Measurements from ENCODE around the gene HVCN1.

Gene HVCN1

DNA sequence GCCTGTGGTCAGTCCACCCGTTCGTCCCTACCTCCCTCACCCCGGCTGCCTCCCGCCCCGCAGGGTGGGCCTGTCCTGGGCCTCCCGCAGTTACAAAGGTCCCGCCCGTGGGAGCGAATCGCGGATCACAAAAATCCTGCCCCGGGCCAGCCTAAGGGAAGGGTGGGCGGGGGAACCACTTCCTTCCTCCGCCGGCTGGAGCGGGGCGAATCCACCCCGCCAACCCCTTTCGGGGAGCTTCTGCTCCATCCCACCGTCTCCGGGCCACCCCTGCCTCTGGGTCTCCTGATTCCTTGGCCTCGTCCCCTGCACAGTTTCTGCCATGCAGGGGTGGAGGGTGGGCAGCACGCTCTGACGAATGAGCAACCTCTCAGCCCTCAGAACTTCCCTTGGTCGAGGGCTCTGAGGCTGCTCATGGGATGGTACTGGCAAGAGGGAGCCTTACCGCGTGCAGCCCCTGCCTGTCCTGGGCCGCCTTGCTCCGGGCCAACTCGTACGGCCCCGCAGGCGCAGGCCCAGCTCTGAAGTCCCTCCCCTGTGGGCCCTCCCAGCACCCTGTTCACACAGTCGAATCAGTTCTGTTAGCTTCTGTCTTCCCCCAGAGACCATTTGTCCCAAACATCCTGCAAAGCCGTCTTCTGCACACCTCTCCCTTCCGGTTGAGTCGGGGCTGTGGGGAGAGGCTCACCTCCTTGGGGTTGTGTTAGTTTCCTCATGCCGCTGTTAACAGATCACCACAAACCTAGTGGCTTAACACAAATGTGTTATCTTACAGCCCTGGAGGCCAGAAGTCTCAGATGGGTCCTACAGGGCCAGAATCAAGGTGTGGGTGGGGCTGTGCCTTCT lies 589 bp upstream of the HVCN1 start:
- H3K4me1 Mint-ChIP-seq (ENCODE audit: low read depth) = peaks cover 75% of the 10 kb centered on the region
- H3K27ac Mint-ChIP-seq = peak overlapping the region; percentile 96
- peak overlapping the region; percentile 89 for H3K4me3 Mint-ChIP-seq
- no peaks in the 10 kb centered on the region for H3K9me3 Mint-ChIP-seq
- H3K36me3 Mint-ChIP-seq (ENCODE audit: low read depth) = peaks cover 18% of the 10 kb centered on the region
- no peaks in the 10 kb centered on the region for H3K27me3 Mint-ChIP-seq

DNA sequence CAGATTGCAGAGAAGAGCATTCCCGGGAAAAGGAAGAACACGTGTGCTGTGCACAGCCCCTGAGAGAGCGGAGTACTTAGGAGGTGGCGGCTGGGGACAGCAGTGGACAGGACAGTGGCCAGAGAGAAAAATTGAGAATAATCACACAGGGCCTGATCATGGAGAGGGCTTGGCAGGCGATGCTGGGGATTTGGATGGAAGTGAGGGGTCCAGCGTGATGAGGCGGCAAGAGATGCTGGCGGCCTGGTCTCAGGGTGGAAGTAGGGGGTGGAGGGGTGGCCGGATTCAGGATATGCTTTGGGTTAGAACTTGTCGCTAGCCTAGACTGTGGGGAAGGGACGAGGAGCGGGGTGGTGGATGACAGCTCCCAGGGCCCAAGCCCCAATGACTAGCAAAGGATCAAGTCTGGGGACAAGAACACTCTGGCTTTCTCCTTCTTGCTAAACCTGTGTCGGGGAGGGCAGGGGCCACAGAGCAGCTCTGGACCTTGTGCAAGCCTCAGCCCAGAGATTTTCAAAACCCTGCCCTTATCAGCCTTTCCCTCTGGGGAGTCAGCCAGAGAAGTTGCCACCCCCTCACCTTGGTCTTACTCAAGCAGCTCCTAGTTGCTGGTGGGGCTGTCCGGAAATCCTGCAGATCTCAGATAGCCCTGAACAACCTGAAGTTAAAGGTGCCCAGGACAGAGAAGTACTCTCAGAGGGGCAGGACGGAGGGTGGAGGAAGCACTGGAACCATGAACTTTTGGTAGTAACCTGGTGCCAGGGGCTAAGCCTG lies 1.3 kb downstream of the HVCN1 start:
- H3K4me1 Mint-ChIP-seq (ENCODE audit: low read depth) = peaks cover 72% of the 10 kb centered on the region
- peaks cover 32% of the 10 kb centered on the region for H3K36me3 Mint-ChIP-seq (ENCODE audit: low read depth)
- H3K27ac Mint-ChIP-seq = no peak overlapping the region
- H3K9me3 Mint-ChIP-seq = no peaks in the 10 kb centered on the region
- H3K4me3 Mint-ChIP-seq = peak overlapping the region; percentile 83
- no peaks in the 10 kb centered on the region for H3K27me3 Mint-ChIP-seq

DNA sequence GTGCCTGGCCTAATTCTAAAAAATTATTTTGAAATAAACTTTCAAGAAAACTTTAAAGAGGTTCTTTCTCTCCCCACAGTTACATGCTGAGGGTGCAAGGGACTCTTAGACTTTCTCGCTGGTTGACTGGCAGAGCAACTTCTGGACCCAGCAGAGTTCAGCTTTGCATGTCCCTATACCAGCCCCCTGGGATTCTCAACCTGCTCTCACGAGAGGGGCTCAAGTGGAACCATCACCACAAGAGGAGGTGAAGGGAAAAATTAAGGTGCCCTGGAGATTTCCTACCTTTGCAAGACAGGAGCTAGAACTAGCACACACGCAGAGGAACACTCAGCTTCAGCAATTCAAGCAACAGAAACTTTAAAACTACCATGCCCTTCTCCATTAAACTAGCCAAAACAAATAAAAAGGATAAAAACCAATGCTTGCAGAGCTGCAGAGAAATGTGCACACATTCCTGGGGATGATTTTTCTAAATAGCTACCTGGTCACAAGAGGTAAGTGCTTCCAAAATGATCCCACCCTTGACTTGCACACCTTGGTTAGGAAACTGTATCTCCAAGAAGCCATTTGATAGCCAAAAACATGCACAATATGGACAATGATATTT lies 2.5 kb downstream of the HVCN1 start:
- Mint-ChIP-seq H3K4me1 (ENCODE audit: low read depth) (peaks cover 65% of the 10 kb centered on the region), H3K4me3 (peak overlapping the region; percentile 83), H3K27ac (no peak overlapping the region), H3K9me3 (no peaks in the 10 kb centered on the region), H3K36me3 (ENCODE audit: low read depth) (peaks cover 35% of the 10 kb centered on the region), H3K27me3 (no peaks in the 10 kb centered on the region)

DNA sequence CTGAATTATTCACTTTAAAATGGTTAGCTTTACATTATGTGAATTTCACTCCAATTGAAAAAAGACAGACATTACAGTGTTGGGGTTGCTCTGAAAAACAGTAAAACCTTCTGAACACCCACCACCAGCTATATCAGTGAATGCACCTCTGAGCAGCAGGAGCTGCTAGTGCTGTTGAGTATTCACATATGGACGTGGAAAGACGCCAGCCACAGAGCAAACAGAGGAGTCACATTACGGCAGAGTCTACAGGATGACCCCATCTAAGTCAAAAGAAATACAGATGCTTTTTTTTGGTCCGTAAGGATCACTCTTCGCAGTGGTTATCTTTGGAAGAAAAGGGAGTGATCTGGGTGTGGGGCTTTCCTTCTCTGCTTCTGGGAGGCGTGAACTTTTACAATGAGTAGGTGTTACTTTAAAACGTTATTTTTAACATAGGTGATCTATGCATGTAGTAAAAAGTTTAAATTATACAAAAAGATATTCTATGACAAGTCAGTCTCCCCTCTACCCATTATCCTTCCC lies 4.5 kb downstream of the HVCN1 start:
- H3K9me3 Mint-ChIP-seq = no peaks in the 10 kb centered on the region
- H3K4me1 Mint-ChIP-seq (ENCODE audit: low read depth) = peaks cover 59% of the 10 kb centered on the region
- H3K27ac Mint-ChIP-seq = no peak overlapping the region
- peak overlapping the region; percentile 30 for H3K4me3 Mint-ChIP-seq
- H3K36me3 Mint-ChIP-seq (ENCODE audit: low read depth) = peaks cover 35% of the 10 kb centered on the region
- H3K27me3 Mint-ChIP-seq = no peaks in the 10 kb centered on the region

DNA sequence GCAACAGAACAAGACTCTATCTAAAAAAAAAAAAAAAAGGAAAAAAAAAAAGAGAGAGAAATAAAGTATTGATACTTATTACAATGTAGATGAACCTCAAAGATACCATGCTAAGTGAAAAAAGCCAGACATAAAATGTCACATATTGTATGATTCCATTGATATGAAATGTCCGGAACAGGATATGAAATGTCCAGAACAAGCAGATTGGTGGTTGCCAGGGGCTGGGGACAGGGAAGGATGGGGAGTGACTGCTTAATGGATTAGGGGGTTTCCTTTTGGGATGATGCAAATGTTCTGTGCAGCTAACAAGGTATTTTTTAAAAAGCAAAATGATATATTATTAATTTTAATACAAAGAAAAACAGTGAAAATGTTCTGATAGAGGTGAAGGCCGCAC lies 5.0 kb downstream of the HVCN1 start:
- Mint-ChIP-seq H3K4me1 (ENCODE audit: low read depth) (peaks cover 60% of the 10 kb centered on the region), H3K27ac (peak overlapping the region; percentile 49), H3K4me3 (peak overlapping the region; percentile 44), H3K36me3 (ENCODE audit: low read depth) (peaks cover 35% of the 10 kb centered on the region), H3K9me3 (no peaks in the 10 kb centered on the region), H3K27me3 (no peaks in the 10 kb centered on the region)

DNA sequence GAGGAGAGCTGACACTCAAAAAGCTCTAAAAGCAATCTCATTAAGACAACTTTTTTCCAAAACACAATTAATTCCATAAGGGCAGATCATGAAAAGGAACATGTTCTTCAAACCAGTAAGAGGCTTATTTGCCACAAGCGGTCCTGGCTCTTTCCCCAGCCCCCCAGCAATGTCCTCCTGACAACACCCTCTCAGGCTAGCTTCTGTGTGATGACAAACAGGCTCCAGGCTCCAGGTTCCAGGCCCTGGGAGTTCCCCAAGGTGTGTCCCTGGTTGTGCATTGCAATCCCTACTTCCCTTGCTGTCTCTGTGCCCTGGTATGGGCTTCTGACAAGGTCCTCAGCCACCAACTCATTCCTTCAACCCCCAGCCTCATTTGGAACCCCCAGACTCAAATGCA lies 8.9 kb downstream of the HVCN1 start:
- H3K36me3 Mint-ChIP-seq (ENCODE audit: low read depth) = peaks cover 28% of the 10 kb centered on the region
- H3K9me3 Mint-ChIP-seq = no peaks in the 10 kb centered on the region
- H3K4me1 Mint-ChIP-seq (ENCODE audit: low read depth) = peaks cover 60% of the 10 kb centered on the region
- H3K4me3 Mint-ChIP-seq = no peak overlapping the region
- no peaks in the 10 kb centered on the region for H3K27me3 Mint-ChIP-seq
- H3K27ac Mint-ChIP-seq = no peak overlapping the region

DNA sequence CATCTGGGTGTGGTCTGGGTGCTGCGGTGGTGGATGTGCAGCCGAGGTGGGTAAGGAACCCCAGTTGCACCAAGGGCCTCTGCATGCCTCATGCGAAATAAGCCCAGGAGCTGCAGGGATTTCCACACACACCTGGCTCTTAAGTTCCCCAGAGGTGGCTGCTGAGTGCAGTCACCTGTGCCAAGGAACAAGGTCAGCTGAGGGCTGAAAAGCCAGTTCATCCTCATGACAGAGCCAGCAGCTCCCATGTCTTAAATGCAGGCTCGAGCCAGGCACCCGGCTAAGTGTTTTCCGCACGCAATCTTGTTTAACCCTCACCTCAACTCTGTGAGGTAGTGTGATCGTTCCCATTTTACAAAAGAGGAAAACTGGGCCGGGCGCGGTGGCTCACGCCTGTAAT lies 9.7 kb downstream of the HVCN1 start:
- Mint-ChIP-seq H3K36me3 (ENCODE audit: low read depth) (peaks cover 26% of the 10 kb centered on the region), H3K9me3 (peaks cover 4% of the 10 kb centered on the region), H3K4me3 (no peak overlapping the region), H3K27me3 (no peaks in the 10 kb centered on the region), H3K27ac (no peak overlapping the region), H3K4me1 (ENCODE audit: low read depth) (peaks cover 58% of the 10 kb centered on the region)

DNA sequence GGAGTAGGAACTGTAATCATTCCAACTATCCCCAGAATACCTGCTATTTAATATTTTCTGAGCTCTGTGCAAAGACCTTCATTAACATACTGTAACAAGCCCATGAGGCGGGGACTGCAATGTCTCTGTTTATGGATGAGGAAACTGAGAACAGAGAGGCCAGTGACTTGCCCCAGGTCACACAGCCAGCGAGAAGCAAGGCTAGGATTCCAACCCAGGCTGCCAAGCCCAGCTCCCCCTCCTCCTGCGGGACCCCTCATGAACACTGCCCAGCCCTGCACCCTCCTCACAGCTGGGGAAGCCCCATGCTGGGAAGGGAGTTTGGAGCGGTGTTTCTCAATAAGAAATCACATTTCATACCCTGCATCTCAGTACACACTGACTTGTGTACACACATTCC lies 10.9 kb downstream of the HVCN1 start:
- peak overlapping the region; percentile 42 for H3K4me3 Mint-ChIP-seq
- no peaks in the 10 kb centered on the region for H3K27me3 Mint-ChIP-seq
- peaks cover 64% of the 10 kb centered on the region for H3K4me1 Mint-ChIP-seq (ENCODE audit: low read depth)
- peaks cover 4% of the 10 kb centered on the region for H3K9me3 Mint-ChIP-seq
- peak overlapping the region; percentile 78 for H3K27ac Mint-ChIP-seq
- H3K36me3 Mint-ChIP-seq (ENCODE audit: low read depth) = peaks cover 24% of the 10 kb centered on the region

DNA sequence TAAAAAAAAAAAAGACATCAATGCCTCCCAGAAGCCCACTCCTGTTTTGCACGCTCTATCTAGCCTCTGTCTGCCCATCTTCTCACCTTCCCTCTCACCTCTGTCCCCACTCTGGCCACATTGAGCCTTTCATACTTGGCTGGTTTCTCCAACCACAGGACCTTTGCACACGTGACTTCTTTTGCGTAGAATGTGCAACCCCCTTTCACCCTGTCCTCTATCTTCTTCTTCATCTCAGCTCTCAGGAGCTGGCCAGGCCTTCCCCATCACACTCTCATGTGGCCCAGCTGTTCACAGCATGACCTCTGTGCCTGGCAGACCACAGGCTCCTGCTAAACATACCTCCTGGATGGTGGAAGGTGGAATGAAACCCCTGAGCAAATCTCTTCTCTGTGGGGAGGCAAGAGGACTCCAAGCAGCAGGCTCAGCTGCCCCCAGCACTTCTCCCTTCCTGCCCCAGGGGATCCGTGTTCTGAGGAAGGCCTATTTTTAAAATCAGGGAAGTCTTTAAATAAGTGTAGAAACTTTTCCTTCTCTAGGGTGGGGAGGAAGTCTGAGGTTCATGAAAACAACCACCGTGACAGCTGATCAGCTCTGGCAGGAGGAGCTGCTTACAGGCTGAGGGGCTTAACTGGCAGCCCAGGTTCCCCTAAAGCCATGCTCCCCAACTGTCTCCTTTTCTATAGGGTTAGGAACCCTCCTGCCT lies 11.6 kb downstream of the HVCN1 start:
- Mint-ChIP-seq H3K9me3 (peaks cover 4% of the 10 kb centered on the region), H3K36me3 (ENCODE audit: low read depth) (peaks cover 27% of the 10 kb centered on the region), H3K27ac (peak overlapping the region; percentile 78), H3K4me3 (peak overlapping the region; percentile 42), H3K27me3 (no peaks in the 10 kb centered on the region), H3K4me1 (ENCODE audit: low read depth) (peaks cover 71% of the 10 kb centered on the region)

DNA sequence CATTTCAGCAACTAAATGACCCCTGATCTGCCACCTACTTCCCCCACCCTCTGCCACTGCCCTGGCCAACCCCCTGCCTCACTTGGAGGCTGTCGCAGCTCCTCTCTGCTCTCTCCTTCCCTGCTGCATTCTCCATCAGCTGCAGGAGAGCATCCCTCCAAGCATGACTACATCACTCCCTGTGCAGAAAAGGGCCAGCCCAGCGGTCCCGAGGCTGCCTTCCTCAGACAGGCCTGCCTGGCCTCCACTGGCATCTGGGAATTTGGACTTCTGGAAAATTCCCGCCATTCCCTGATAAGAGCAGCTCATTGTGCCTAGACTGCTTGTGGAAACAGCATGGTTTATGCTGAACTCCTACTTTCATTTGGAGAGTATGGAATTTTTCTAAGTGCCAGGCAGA lies 12.7 kb downstream of the HVCN1 start:
- Mint-ChIP-seq H3K4me1 (ENCODE audit: low read depth) (peaks cover 74% of the 10 kb centered on the region), H3K36me3 (ENCODE audit: low read depth) (peaks cover 30% of the 10 kb centered on the region), H3K9me3 (peaks cover 4% of the 10 kb centered on the region), H3K27ac (no peak overlapping the region), H3K4me3 (no peak overlapping the region), H3K27me3 (no peaks in the 10 kb centered on the region)

DNA sequence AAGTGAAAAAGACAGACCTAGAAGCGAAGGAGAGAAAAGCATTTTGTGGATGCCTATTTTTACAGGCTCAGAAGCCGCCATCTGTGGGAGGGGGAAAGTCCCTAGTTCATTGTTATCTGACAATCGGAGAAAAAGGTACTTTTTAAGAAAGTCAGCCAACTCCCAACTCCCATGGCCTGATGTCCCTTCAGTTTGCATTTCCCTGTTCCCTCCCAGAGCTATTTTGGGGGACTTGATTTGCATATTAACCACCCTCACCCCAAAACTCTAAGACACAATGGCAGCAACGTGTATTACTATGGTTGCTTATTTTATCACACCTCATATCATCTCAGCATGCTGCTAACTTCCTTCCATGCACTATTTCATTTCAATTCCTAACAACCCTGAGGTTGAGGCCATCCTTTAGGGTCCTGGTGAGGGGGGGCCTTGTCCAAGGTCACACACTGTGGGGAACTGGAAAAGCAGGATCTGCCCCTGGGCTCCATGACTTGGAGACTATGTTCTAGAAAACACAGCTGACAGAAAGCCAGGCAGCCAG lies 18.7 kb downstream of the HVCN1 start:
- peaks cover 77% of the 10 kb centered on the region for H3K4me1 Mint-ChIP-seq (ENCODE audit: low read depth)
- peaks cover 4% of the 10 kb centered on the region for H3K9me3 Mint-ChIP-seq
- H3K36me3 Mint-ChIP-seq (ENCODE audit: low read depth) = peaks cover 57% of the 10 kb centered on the region
- peak overlapping the region; percentile 95 for H3K27ac Mint-ChIP-seq
- H3K27me3 Mint-ChIP-seq = no peaks in the 10 kb centered on the region
- H3K4me3 Mint-ChIP-seq = peak overlapping the region; percentile 72

DNA sequence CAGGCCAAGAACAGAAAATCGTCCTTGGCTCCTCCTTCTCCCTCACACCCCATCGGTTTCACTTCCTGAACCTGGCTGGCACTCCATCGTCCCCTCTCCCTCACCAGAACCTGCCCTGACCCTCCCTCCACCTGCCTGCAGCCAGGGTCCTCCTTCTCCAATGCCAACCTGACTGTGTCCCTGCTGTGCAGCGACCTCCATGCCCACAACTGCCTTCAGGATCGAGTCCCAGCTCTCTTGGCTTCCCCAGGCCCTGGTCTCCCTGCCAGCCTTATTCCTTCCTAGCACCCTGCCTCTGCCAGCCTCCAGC lies 19.8 kb downstream of the HVCN1 start:
- Mint-ChIP-seq H3K4me1 (ENCODE audit: low read depth) (peaks cover 79% of the 10 kb centered on the region), H3K4me3 (peak overlapping the region; percentile 72), H3K9me3 (peaks cover 9% of the 10 kb centered on the region)

DNA sequence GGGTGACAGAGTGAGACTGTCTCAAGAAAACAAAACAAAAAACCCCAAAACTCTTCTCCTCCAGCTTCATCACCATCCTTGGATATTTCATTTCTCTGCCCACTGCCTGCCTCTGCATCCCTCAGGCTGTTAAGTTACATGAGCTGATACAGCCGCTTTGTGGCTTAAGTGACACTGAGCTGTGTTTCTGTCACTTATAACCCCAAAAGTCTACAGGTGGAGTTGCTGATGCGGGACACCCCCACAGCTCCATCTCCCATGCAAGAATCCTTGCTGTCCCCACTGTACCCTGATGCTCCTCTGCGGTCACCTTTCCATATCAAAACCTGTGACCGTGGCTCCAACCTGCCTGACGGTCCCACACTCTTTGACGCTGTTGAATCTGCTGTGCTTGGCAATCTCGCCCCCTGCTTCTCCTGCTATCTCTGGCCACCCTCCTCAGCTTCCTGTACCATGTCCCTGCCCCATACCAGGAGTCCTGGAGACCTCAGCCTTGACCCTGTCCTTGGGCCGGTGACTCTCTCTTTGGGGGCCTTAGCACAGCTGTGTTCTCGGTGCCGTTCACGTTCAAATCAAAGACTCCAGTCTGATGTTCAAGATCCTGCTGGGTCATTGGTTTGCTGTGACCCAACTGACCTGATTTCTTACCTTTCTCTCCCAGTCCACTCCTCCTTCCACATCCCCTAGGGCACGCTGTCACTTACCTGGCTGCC lies 20.3 kb downstream of the HVCN1 start:
- Mint-ChIP-seq H3K4me3 (peak overlapping the region; percentile 72), H3K36me3 (ENCODE audit: low read depth) (peaks cover 61% of the 10 kb centered on the region), H3K4me1 (ENCODE audit: low read depth) (peaks cover 76% of the 10 kb centered on the region), H3K9me3 (peaks cover 12% of the 10 kb centered on the region), H3K27ac (peak overlapping the region; percentile 95), H3K27me3 (no peaks in the 10 kb centered on the region)

More for the DNA sequence above, 19.8 kb downstream of the HVCN1 start:
- Mint-ChIP-seq H3K27ac (peak overlapping the region; percentile 95), H3K36me3 (ENCODE audit: low read depth) (peaks cover 61% of the 10 kb centered on the region), H3K27me3 (no peaks in the 10 kb centered on the region)

DNA sequence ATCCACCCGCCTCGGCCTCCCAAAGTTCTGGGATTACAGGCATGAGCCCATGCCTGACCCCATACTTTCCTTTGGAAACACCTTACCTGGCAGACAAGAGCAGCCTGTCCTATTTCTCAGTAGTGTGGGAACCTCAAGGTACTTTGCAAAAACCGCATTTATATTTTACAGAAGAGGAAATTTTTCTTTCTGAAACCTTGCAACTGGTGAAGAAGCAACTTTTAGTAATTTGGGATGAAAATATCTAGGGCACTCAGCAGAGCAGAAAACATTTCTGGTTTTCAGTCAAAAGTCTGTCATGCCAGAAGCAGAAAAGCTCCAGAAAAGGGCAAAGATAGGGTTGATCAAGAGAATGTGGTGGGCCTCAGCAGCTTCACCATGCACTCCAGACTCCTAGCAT lies 21.2 kb downstream of the HVCN1 start:
- Mint-ChIP-seq H3K9me3 (peaks cover 12% of the 10 kb centered on the region), H3K4me3 (no peak overlapping the region), H3K27me3 (no peaks in the 10 kb centered on the region), H3K36me3 (ENCODE audit: low read depth) (peaks cover 61% of the 10 kb centered on the region), H3K27ac (no peak overlapping the region), H3K4me1 (ENCODE audit: low read depth) (peaks cover 74% of the 10 kb centered on the region)

Data from stimulated activated naive CD8-positive, alpha-beta T cell treated with anti-CD3 and anti-CD28 coated beads, Interleukin-15, Interleukin-2, amounts not matched to agents 100 ng/mL and 50 ng/mL, for 24 hours (primary cell).